Measurements from ENCODE around the gene DPM2.

DNA sequence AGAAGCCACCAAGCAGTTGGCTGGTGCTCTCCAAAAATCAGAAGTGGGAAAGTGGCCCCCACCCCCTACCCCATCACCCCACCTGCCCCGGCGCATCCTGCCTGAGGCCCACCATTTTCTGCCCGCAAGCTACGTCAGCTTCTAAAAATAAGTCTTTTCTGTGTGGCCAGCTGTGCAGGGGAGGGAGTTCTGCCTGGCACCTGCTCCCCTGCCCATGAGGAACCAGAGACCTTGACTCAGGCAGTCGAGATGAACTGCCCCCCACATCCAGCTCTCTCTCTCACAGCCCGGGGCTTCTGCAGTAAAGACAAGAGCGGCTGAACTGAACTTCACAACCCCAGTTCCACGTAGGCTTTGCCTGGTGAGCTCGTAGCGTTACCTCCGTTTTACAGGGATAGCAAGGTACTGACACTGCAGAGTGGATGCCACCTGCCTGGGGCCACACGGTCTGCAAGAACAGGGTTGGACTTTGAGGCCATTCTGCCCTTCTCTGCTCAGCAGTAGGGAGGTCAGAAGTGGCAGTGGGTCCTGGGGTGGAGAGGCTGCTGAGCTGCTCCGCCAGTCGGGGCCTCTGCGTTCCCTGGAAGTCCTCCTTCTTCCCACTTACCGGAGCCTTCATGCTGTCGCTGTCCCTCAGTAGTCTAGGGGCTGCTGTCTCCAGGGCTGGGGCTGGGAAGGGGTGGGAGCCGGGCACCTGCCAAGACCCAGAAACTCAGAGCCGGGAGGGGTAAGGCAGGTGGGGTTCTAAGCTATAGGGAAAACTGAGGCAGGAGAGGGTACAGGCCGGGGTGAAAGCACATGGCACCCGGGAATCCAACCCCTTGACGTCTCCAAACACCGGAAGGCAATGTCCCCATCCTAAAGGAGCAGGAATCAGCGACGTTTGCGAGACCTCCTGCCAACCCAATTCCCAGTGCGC is 21.6 kb downstream of the DPM2 start:
- peak in 1 of 4 donors; percentile 53 for TF ChIP-seq POLR2A (IDR thresholded peaks at IDR 0.05)
- TF ChIP-seq, protein P1, sequence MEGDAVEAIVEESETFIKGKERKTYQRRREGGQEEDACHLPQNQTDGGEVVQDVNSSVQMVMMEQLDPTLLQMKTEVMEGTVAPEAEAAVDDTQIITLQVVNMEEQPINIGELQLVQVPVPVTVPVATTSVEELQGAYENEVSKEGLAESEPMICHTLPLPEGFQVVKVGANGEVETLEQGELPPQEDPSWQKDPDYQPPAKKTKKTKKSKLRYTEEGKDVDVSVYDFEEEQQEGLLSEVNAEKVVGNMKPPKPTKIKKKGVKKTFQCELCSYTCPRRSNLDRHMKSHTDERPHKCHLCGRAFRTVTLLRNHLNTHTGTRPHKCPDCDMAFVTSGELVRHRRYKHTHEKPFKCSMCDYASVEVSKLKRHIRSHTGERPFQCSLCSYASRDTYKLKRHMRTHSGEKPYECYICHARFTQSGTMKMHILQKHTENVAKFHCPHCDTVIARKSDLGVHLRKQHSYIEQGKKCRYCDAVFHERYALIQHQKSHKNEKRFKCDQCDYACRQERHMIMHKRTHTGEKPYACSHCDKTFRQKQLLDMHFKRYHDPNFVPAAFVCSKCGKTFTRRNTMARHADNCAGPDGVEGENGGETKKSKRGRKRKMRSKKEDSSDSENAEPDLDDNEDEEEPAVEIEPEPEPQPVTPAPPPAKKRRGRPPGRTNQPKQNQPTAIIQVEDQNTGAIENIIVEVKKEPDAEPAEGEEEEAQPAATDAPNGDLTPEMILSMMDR (IDR thresholded peaks at IDR 0.05), result no peak
